CD8-positive, alpha-beta memory T cell (primary cell): ENCODE data around the gene C22orf39. TPM values are rescaled to one million over a fixed set of nuclear protein-coding genes. Genes with fewer than 3 reads are reported as not detected.

Experiments
- CTCF ChIA-PET: fragments of 350-600 bp; sonication (Branson Sonifier 250); formaldehyde crosslinking; loops from one replicate; lab custom pipeline; 2021; ENCODE audit warnings: antibody characterized with exemption; lab: Charles Lee
- POLR2A ChIA-PET: fragments of 350-600 bp; sonication (Branson Sonifier 250); formaldehyde crosslinking; loops from one replicate; lab custom pipeline; 2021; ENCODE audit warnings: antibody characterized with exemption; lab: Charles Lee
- DNase-seq, 5 donors: peaks; one replicate each; pipeline versions ENCODE4 v3.0.0 to v3.0.0-alpha.2; 2020 to 2022; ENCODE audit warnings: mixed read lengths in 1 of 5
- H3K27ac ChIP-seq: one replicate; pipeline ENCODE4 v1.7.0; 2013; ENCODE audit warnings: low read depth, mild to moderate bottlenecking, low read length, moderate library complexity
- H3K27me3 ChIP-seq: 2 replicates; pipeline ENCODE4 v1.7.0; 2013; ENCODE audit warnings: low read length, mild to moderate bottlenecking; ENCODE audit not compliant: insufficient read depth, poor library complexity, severe bottlenecking
- H3K36me3 ChIP-seq: 2 replicates; pipeline ENCODE4 v1.7.0; 2013; ENCODE audit warnings: mild to moderate bottlenecking, low read length, moderate library complexity; ENCODE audit not compliant: insufficient read depth
- H3K4me1 ChIP-seq: 2 replicates; pipeline ENCODE4 v1.7.0; 2013; ENCODE audit warnings: mild to moderate bottlenecking, low read length, moderate library complexity; ENCODE audit not compliant: insufficient read depth
- H3K4me3 ChIP-seq: 2 replicates; pipeline ENCODE4 v1.7.0; 2013; ENCODE audit warnings: mild to moderate bottlenecking, low read length
- H3K9me3 ChIP-seq: 2 replicates; pipeline ENCODE4 v1.7.0; 2013; ENCODE audit warnings: mild to moderate bottlenecking, low read length
- H3K27ac Mint-ChIP-seq, 8 donors: one replicate each; pipeline ENCODE4 v1.8.0; 2020 to 2021; ENCODE audit warnings: mixed read lengths in 8 of 8, mild to moderate bottlenecking in 6 of 8, inconsistent platforms in 3 of 8, moderate library complexity in 3 of 8
- H3K27me3 Mint-ChIP-seq, 2 donors: one replicate each; pipeline ENCODE4 v1.8.0; 2020 to 2021; ENCODE audit warnings: mixed read lengths in 2 of 2, mild to moderate bottlenecking in 1 of 2, moderate library complexity in 1 of 2
- H3K36me3 Mint-ChIP-seq, 3 donors: one replicate each; pipeline ENCODE4 v1.8.0; 2020 to 2021; ENCODE audit warnings: mixed read lengths in 3 of 3, inconsistent platforms in 1 of 3, mild to moderate bottlenecking in 1 of 3
- H3K4me1 Mint-ChIP-seq, 3 donors: one replicate each; pipeline ENCODE4 v1.8.0; 2020 to 2021; ENCODE audit warnings: mixed read lengths in 3 of 3, inconsistent platforms in 1 of 3, mild to moderate bottlenecking in 1 of 3
- H3K4me3 Mint-ChIP-seq, 7 donors: one replicate each; pipeline ENCODE4 v1.8.0; 2020 to 2021; ENCODE audit warnings: mixed read lengths in 7 of 7, mild to moderate bottlenecking in 6 of 7, moderate library complexity in 4 of 7, inconsistent platforms in 2 of 7
- H3K9me3 Mint-ChIP-seq, 5 donors: one replicate each; pipeline ENCODE4 v1.8.0; 2020 to 2022; ENCODE audit warnings: mixed read lengths in 5 of 5, mild to moderate bottlenecking in 3 of 5, moderate library complexity in 2 of 5, inconsistent platforms in 1 of 5
- polyA plus RNA-seq: library from polyadenylated mRNA; unstranded; fragments of 300-500 nt; fragmentation: Illumina TruSeq; gene quantifications from one replicate; pipeline ENCODE4 v1.2.3, GENCODE V29; 2021
- total RNA-seq, 2 experiments: library from RNA; stranded (reverse); gene quantifications; one replicate each; pipeline ENCODE4 v1.2.3, GENCODE V29; 2021

C22orf39 gene
- total and polyA plus RNA-seq, 3 experiments from 2014 or later = 24.4 to 59.9 (median 27.7) TPM

DNA sequence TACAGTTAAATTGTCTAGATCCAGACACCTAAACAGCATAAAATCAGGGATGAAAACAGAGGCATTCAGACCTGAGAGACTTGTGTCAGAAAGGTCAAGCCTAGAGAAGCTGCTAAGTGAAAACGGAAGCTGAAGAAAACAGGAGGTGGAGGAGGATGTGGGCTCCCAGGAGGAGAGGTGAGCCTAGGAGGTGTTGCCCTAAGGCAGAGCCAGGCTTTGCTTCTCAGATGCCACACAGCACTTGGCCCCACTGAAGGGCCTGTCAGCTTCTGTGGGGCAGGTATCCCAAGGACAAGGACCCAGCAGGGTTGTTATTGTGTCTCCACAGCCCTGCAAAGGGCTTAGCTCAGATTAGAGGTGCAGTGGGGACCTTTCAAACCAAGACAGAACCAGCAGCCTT lies 17.0 kb upstream of the C22orf39 start:
- no peaks in the 10 kb centered on the region for H3K9me3 Mint-ChIP-seq
- Histone ChIP-seq H3K9me3 (no peaks in the 10 kb centered on the region), H3K36me3 (peaks cover 66% of the 10 kb centered on the region), H3K27ac (peak overlapping the region; percentile 28), H3K4me3 (no peak overlapping the region), H3K4me1 (peaks cover 4% of the 10 kb centered on the region), H3K27me3 (no peaks in the 10 kb centered on the region)
- H3K4me1 Mint-ChIP-seq = peaks cover 0 to 2% (median 0%) of the 10 kb centered on the region in 3 donors
- peak overlapping the region in 4 of 8 donors; percentile 2 to 64 (median 36) for H3K27ac Mint-ChIP-seq
- no peak overlapping the region for H3K4me3 Mint-ChIP-seq
- H3K36me3 Mint-ChIP-seq = peaks cover 0 to 84% (median 19%) of the 10 kb centered on the region in 3 donors
- ChIA-PET POLR2A (no interaction called here), CTCF (no interaction called here)
- no peak for DNase-seq
- H3K27me3 Mint-ChIP-seq = no peaks in the 10 kb centered on the region

DNA sequence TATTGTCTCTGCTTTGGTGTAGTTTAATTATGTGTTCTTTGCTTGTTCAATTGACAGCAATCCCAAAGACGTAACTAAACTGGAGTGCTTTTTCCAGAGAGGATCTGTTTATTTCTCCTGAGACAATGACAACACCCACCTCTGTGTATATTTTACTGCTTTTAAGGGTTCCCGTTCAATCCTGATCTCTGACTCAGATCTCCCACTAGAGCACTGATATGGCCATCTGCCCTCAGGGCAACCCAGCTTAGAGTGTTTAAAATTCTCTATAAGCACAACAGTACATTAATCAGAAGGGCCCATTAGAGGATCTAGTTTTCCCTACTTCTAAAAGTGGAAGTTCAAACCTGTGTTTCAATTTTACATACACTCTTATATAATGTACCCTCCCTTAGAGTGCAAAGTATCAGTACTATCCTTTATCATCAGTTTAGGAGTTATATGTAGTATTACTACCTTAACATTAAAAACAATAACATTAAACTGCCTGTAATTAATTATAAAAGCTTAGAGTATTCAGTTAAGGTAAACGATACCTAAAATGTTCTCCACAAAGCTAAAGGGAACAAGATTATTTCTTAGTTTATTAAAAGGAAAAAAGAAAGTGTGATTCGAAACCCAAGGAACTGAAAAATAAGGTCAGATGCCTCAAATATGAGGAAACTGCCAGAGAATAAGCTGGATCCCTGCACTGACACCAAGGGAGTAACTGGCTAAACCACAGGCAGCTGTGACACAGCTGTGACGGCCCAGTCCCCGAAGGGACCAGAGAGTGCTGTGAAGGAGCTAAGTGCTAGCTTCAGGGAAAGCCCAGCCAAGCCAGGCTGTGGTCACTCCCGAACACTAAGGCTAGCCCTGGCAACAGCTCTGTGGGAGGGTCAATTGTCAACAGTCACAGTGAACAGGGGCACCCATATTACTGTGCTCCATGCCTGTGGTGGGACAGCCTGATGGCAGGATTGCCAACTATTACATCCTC lies 16.3 kb upstream of the C22orf39 start:
- Mint-ChIP-seq H3K9me3 (no peaks in the 10 kb centered on the region), H3K4me3 (no peak overlapping the region), H3K4me1 (no peaks in the 10 kb centered on the region), H3K27me3 (no peaks in the 10 kb centered on the region), H3K27ac (no peak overlapping the region), H3K36me3 (peaks cover 0 to 80% (median 16%) of the 10 kb centered on the region in 3 donors)
- Histone ChIP-seq H3K27me3 (no peaks in the 10 kb centered on the region), H3K4me1 (peaks cover 4% of the 10 kb centered on the region), H3K36me3 (peaks cover 59% of the 10 kb centered on the region), H3K4me3 (no peak overlapping the region), H3K27ac (peak overlapping the region; percentile 28), H3K9me3 (no peaks in the 10 kb centered on the region)
- POLR2A ChIA-PET = no interaction called here
- CTCF ChIA-PET = interaction anchor here (0.9 kb wide), 1 partner anchor 14 kb away, joined by 3 read pairs; no protein-coding TSS in a partner anchor
- DNase-seq = no peak

DNA sequence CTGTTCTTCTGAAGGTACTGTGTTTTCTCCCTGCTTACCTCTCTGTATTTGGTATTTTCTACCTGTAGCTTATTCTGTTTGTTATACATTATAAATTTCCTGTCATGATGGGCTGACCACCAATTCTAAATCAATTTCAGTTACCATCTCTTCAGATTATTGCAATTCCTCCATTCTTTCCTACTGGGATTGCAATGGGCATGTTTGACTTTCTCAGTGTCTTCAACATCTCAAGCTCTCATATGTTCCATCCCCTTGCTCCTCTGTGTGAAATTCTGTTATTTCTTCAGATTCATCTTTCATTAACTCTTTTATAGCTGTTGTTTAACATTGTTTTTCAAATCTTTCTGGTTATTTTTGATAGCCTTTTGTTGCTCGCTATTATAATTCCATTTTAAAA lies 15.5 kb upstream of the C22orf39 start:
- Mint-ChIP-seq H3K27me3 (no peaks in the 10 kb centered on the region), H3K4me3 (no peak overlapping the region), H3K27ac (no peak overlapping the region), H3K36me3 (peaks cover 0 to 77% (median 12%) of the 10 kb centered on the region in 3 donors), H3K4me1 (no peaks in the 10 kb centered on the region), H3K9me3 (no peaks in the 10 kb centered on the region)
- Histone ChIP-seq H3K4me1 (peaks cover 4% of the 10 kb centered on the region), H3K9me3 (no peaks in the 10 kb centered on the region), H3K4me3 (no peak overlapping the region), H3K27me3 (no peaks in the 10 kb centered on the region), H3K27ac (no peak overlapping the region), H3K36me3 (peaks cover 52% of the 10 kb centered on the region)
- ChIA-PET POLR2A (no interaction called here), CTCF (no interaction called here)
- no peak for DNase-seq

GRCh38 chr22:19461506-19461905 lies 14.0 kb upstream of the C22orf39 start:
- peaks cover 4% of the 10 kb centered on the region for H3K4me1 ChIP-seq
- H3K36me3 Mint-ChIP-seq = peaks cover 0 to 76% (median 13%) of the 10 kb centered on the region in 3 donors
- no peaks in the 10 kb centered on the region for H3K27me3 Mint-ChIP-seq
- no peak for DNase-seq
- ChIA-PET POLR2A (no interaction called here), CTCF (no interaction called here)
- H3K9me3 ChIP-seq = no peaks in the 10 kb centered on the region
- no peaks in the 10 kb centered on the region for H3K27me3 ChIP-seq
- H3K9me3 Mint-ChIP-seq = no peaks in the 10 kb centered on the region
- no peak overlapping the region for H3K4me3 Mint-ChIP-seq
- peaks cover 47% of the 10 kb centered on the region for H3K36me3 ChIP-seq
- H3K27ac Mint-ChIP-seq = no peak overlapping the region
- H3K4me1 Mint-ChIP-seq = no peaks in the 10 kb centered on the region
- no peak overlapping the region for H3K4me3 ChIP-seq
- H3K27ac ChIP-seq = no peak overlapping the region

DNA sequence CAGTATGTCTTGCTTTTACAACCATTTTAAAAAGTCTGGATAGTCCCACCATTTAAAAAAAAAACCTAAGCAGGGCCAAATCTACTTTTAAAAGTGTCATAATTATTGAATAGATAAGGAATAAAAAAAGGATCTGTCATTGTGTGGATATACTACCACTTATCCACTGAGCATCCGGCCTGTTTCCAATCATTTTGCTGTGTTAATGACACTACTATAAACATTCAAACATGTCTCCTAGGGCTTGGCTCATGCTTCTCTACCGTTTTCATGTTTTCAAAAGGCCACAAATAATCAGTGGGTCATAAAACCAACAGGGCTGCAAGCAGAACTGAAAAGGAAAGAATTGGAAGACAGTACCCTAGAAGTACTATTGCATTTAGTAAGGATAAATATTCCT lies 12.5 kb upstream of the C22orf39 start:
- Histone ChIP-seq H3K9me3 (no peaks in the 10 kb centered on the region), H3K4me1 (peaks cover 4% of the 10 kb centered on the region), H3K27ac (no peak overlapping the region), H3K36me3 (peaks cover 49% of the 10 kb centered on the region), H3K27me3 (no peaks in the 10 kb centered on the region), H3K4me3 (no peak overlapping the region)
- Mint-ChIP-seq H3K4me3 (no peak overlapping the region), H3K4me1 (no peaks in the 10 kb centered on the region), H3K27ac (no peak overlapping the region), H3K36me3 (peaks cover 0 to 76% (median 16%) of the 10 kb centered on the region in 3 donors), H3K9me3 (no peaks in the 10 kb centered on the region), H3K27me3 (no peaks in the 10 kb centered on the region)
- ChIA-PET CTCF (no interaction called here), POLR2A (interaction anchor here (0.6 kb wide), 1 partner anchor 1680 kb away, joined by 4 read pairs; no protein-coding TSS in a partner anchor)
- no peak for DNase-seq

DNA sequence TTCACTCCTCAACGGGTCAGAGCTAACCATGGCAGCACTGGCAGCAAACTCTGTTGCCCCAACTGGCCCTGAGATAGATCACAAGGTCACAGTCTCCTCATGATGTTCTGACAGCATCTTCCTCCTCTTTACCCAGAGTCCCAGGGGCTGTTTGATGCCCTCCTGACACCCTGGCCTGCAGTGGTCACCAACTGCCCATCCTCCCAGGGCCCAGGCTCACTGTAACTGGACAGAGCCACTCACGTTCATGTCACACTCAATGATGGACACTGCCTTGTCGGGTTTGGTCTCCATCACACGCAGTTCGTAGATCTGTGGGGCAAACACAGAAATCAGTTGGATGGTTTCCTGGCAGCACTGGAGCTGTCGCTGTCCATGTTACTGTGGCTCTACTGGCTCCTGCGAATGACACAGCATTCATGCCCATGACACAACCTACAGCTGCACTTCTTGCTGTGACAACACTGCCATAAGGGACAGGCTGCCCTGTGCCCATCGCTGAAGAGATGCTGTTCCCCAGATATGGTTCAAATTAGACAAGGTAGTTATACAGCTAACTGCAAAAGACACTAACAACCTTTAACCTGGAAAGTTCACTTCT lies 10.4 kb upstream of the C22orf39 start:
- Histone ChIP-seq H3K27me3 (no peaks in the 10 kb centered on the region), H3K36me3 (peaks cover 54% of the 10 kb centered on the region), H3K9me3 (no peaks in the 10 kb centered on the region), H3K4me3 (no peak overlapping the region), H3K4me1 (no peaks in the 10 kb centered on the region), H3K27ac (no peak overlapping the region)
- peak overlapping the region in 1 of 8 donors; percentile 32 for H3K27ac Mint-ChIP-seq
- H3K36me3 Mint-ChIP-seq = peaks cover 3 to 77% (median 19%) of the 10 kb centered on the region in 3 donors
- H3K27me3 Mint-ChIP-seq = no peaks in the 10 kb centered on the region
- no peak for DNase-seq
- no peaks in the 10 kb centered on the region for H3K4me1 Mint-ChIP-seq
- ChIA-PET POLR2A (no interaction called here), CTCF (no interaction called here)
- H3K4me3 Mint-ChIP-seq = no peak overlapping the region
- H3K9me3 Mint-ChIP-seq = no peaks in the 10 kb centered on the region

DNA sequence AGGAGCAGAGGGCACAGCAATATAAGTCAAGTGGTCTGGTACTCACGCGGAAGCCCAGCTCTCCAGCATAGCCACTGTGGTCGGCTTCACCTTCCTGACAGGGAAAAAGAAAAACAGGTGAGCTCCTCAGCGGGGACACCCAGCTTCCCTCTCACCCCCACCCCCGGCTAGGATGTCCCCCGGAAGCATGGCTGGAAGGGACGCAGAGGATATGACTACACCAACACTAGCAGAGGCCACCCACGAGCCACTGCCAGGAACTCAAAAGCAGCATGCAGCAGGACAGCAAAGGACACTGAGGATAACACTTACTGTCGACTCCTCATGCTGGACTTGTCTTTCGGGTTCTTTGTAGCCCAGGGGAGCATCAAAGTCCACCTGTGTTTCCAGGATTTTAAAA lies 9.0 kb upstream of the C22orf39 start:
- Histone ChIP-seq H3K27ac (no peak overlapping the region), H3K4me3 (no peak overlapping the region), H3K27me3 (no peaks in the 10 kb centered on the region), H3K36me3 (peaks cover 66% of the 10 kb centered on the region), H3K4me1 (no peaks in the 10 kb centered on the region), H3K9me3 (no peaks in the 10 kb centered on the region)
- DNase-seq = no peak
- no peak overlapping the region for H3K4me3 Mint-ChIP-seq
- no peaks in the 10 kb centered on the region for H3K9me3 Mint-ChIP-seq
- H3K27me3 Mint-ChIP-seq = no peaks in the 10 kb centered on the region
- H3K4me1 Mint-ChIP-seq = no peaks in the 10 kb centered on the region
- ChIA-PET POLR2A (no interaction called here), CTCF (no interaction called here)
- H3K27ac Mint-ChIP-seq = no peak overlapping the region
- peaks cover 7 to 84% (median 18%) of the 10 kb centered on the region in 3 donors for H3K36me3 Mint-ChIP-seq
